Right lobe of liver (tissue), 6 donors: ENCODE data around the gene MTHFD2L. TPM values are rescaled to one million over a fixed set of nuclear protein-coding genes. Genes with fewer than 3 reads are reported as not detected.
A peak's percentile ranks its signal among the peaks of the same experiment; 100 is the strongest.

Source experiments
- ATAC-seq, 4 donors: fragments of 200-7000 bp; cut with Tn5 transposase; one replicate each; pipeline ENCODE4 v1.9.1; 2020; ENCODE audit warnings: mild to moderate bottlenecking in 4 of 4, moderate library complexity in 4 of 4
- DNase-seq, 3 donors: peaks; one replicate each; pipeline ENCODE4 v3.0.0-alpha.2; 2020
- H3K27ac ChIP-seq, 3 donors: fragments of 200-600 bp; one replicate each; pipeline ENCODE4 v1.8.0; 2022
- H3K27me3 ChIP-seq, 2 donors: fragments of 200-600 bp; one replicate each; pipeline ENCODE4 v1.8.0; 2022
- H3K36me3 ChIP-seq, 4 donors: fragments of 200-600 bp; sonication (generic) in 1 of 4; one replicate each; pipeline versions ENCODE4 v1.5.1 to v1.8.0; 2017 to 2022; ENCODE audit warnings: control low read depth in 1 of 4
- H3K4me1 ChIP-seq, 4 donors: fragments of 200-600 bp; sonication (generic) in 1 of 4; one replicate each; pipeline versions ENCODE4 v1.5.1 to v1.8.0; 2017 to 2022; ENCODE audit warnings: control low read depth in 1 of 4
- H3K4me3 ChIP-seq, 3 donors: fragments of 200-600 bp; one replicate each; pipeline ENCODE4 v1.8.0; 2022
- H3K9me3 ChIP-seq, 4 donors: fragments of 200-600 bp; sonication (generic) in 1 of 4; one replicate each; pipeline versions ENCODE4 v1.5.1 to v1.8.0; 2017 to 2022; ENCODE audit warnings: control low read depth in 1 of 4
- CTCF ChIP-seq, 4 donors: fragments of 200-600 bp in 3 of 4; fragments of 450-650 bp in 1 of 4; IDR thresholded peaks; one replicate each; pipeline versions ENCODE4 v1.5.1 to v1.8.0; 2016 to 2022; ENCODE audit warnings: antibody characterized with exemption in 4 of 4, mild to moderate bottlenecking in 2 of 4
- POLR2A ChIP-seq: fragments of 450-650 bp; IDR thresholded peaks from one replicate; pipeline ENCODE4 v1.6.1; 2017; ENCODE audit warnings: antibody characterized with exemption, mild to moderate bottlenecking
- WGBS: methylation state at CpG from one replicate; pipeline ENCODE4 v1.1.6; 2018; ENCODE audit warnings: low coverage, low lambda C conversion rate; ENCODE audit not compliant: insufficient coverage; ENCODE audit errors: missing lambda C conversion rate; 5-methylcytosine and 5-hydroxymethylcytosine counted together
- intact Hi-C, 2 donors: fragments of 100-400 bp; cut with DNase I; formaldehyde crosslinking; loops; one replicate each; pipeline versions ENCODE4 v1.11.2 to v1.14.1; 2022
- total RNA-seq, 6 experiments: library from RNA; depleted of rRNA in 2 of 6; stranded (reverse); fragments of >200 nt in 2 of 6; fragmentation: NEBNext Ultra II Directional in 3 of 6; extraction: Animal tissue kit (Norgen Biotek cat#: 25700) in 3 of 6; gene quantifications; one replicate each; pipeline versions ENCODE4 v1.1.0 to v1.2.4, GENCODE V29; 2016 to 2023
- donor health status: DM: no; HTN: yes; CAD: no.
- donor health status: DM: no; HTN: no; CAD: no.
- donor health status: DM: no; HTN: no; CAD: no.
- donor health status: DM: no; HTN: yes; CAD: no.
- donor health status: DM: no; HTN: yes; CAD: no.

The MTHFD2L gene
- total RNA-seq, 6 experiments from 2014 or later, result 18.8 to 45.5 (median 26.5) TPM

GRCh38 chr4:74260036-74260435 lies 102.1 kb downstream of the MTHFD2L start:
- no peak overlapping the region for H3K4me3 ChIP-seq
- H3K27me3 ChIP-seq, result no peaks in the 10 kb centered on the region
- ATAC-seq, result peak in 1 of 4 donors; percentile 50
- intact Hi-C loops, result no loop called here
- H3K36me3 ChIP-seq, result no peaks in the 10 kb centered on the region
- 100% methylated on average over 1 of the region's 1 CpG for WGBS
- DNase-seq, result no peak
- H3K9me3 ChIP-seq, result no peaks in the 10 kb centered on the region
- TF ChIP-seq POLR2A, result no peak
- no peak for TF ChIP-seq CTCF (IDR thresholded peaks at IDR 0.05)
- no peak overlapping the region for H3K27ac ChIP-seq
- H3K4me1 ChIP-seq, result no peaks in the 10 kb centered on the region

GRCh38 chr4:74262522-74262921 lies 104.6 kb downstream of the MTHFD2L start:
- no peaks in the 10 kb centered on the region for H3K27me3 ChIP-seq
- no peak overlapping the region for H3K4me3 ChIP-seq
- intact Hi-C loops, result no loop called here
- H3K4me1 ChIP-seq, result no peaks in the 10 kb centered on the region
- DNase-seq (no peak), ATAC-seq (no peak)
- H3K36me3 ChIP-seq, result no peaks in the 10 kb centered on the region
- H3K9me3 ChIP-seq, result no peaks in the 10 kb centered on the region
- TF ChIP-seq POLR2A, result no peak
- TF ChIP-seq CTCF (IDR thresholded peaks at IDR 0.05), result no peak
- no peak overlapping the region for H3K27ac ChIP-seq

- intact Hi-C loops, result no loop called here
- TF ChIP-seq POLR2A, result no peak
- no peak for TF ChIP-seq CTCF (IDR thresholded peaks at IDR 0.05)
- Histone ChIP-seq H3K9me3 (no peaks in the 10 kb centered on the region), H3K27me3 (no peaks in the 10 kb centered on the region), H3K36me3 (no peaks in the 10 kb centered on the region), H3K27ac (no peak overlapping the region), H3K4me1 (no peaks in the 10 kb centered on the region), H3K4me3 (no peak overlapping the region)
- DNase-seq, result no peak
- ATAC-seq, result no peak
Observed at GRCh38 chr4:74263551-74263950, 105.6 kb downstream of the MTHFD2L start.

- ATAC-seq (no peak), DNase-seq (no peak)
- no peaks in the 10 kb centered on the region for H3K36me3 ChIP-seq
- H3K4me1 ChIP-seq, result no peaks in the 10 kb centered on the region
- TF ChIP-seq CTCF (IDR thresholded peaks at IDR 0.05) (no peak), POLR2A (no peak)
- no peak overlapping the region for H3K4me3 ChIP-seq
- H3K27ac ChIP-seq, result no peak overlapping the region
- no peaks in the 10 kb centered on the region for H3K9me3 ChIP-seq
- intact Hi-C loops, result no loop called here
- no peaks in the 10 kb centered on the region for H3K27me3 ChIP-seq
Observed at GRCh38 chr4:74266081-74266480, 108.2 kb downstream of the MTHFD2L start.

GRCh38 chr4:74267998-74268606 lies 110.2 kb downstream of the MTHFD2L start:
- H3K4me3 ChIP-seq, result no peak overlapping the region
- peak in 2 of 4 donors; percentile 20 to 59 for ATAC-seq
- no peak for DNase-seq
- intact Hi-C loops, result no loop called here
- no peak overlapping the region for H3K27ac ChIP-seq
- no peaks in the 10 kb centered on the region for H3K27me3 ChIP-seq
- H3K4me1 ChIP-seq, result peaks cover 0 to 11% (median 3%) of the 10 kb centered on the region in 4 donors
- TF ChIP-seq CTCF (IDR thresholded peaks at IDR 0.05) (no peak), POLR2A (no peak)
- no peaks in the 10 kb centered on the region for H3K36me3 ChIP-seq
- no peaks in the 10 kb centered on the region for H3K9me3 ChIP-seq
